ENCODE measurements around the gene LDHAL6B. TPM values are rescaled to one million over a fixed set of nuclear protein-coding genes. Genes with fewer than 3 reads are reported as not detected.

The LDHAL6B gene
- total RNA-seq, 1 donor from 2014 or later: not detected

DNA sequence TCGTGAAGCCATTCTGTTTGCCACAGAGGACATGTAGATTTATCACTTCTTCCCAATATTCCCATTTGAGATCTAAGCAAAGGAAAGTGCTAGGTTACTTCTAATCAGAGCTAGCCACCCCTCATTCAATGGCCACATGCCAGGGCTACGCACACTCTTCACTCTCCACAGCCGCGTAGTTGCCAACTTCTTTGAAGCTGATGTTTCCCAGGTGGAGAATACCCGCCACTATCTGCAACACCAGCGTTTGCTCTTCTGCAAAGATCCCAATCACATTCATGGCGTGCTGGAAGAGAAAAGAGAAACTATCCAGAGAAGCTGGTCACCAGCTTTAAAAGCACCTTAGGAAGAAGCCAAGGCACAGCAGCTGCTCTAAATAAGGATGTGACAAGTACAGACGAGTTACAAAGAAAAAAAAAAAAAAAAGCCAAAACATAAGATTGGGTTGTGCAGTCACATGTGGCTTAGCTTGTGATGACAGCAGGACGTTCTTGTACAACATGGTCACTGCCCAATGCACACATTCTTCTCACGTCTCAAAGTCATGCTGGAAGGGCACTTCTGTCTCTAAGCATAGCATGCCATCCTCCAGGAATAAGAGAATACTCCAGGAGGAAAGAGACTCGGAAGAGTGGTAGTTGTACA is 16.4 kb downstream of the LDHAL6B start:
- peaks cover 29% of the 10 kb centered on the region for H3K36me3 ChIP-seq (ENCODE audit: insufficient read depth, low read length)
- TF ChIP-seq CTCF (IDR thresholded peaks at IDR 0.05; ENCODE audit: insufficient read depth, low read depth, low read length): no peak
- TF ChIP-seq EZH2 (IDR thresholded peaks at IDR 0.05; ENCODE audit: insufficient read depth, low read length): no peak
- Mint-ChIP-seq H3K27ac (ENCODE audit: unreplicated experiment) (peak overlapping the region; percentile 43), H3K4me1 (ENCODE audit: low read depth, unreplicated experiment) (peaks cover 12% of the 10 kb centered on the region), H3K36me3 (ENCODE audit: low read depth, unreplicated experiment) (peaks cover 46% of the 10 kb centered on the region), H3K27me3 (ENCODE audit: low read depth, unreplicated experiment) (no peaks in the 10 kb centered on the region), H3K9me3 (ENCODE audit: unreplicated experiment) (no peaks in the 10 kb centered on the region), H3K4me3 (ENCODE audit: unreplicated experiment) (no peak overlapping the region)
- H3K4me3 ChIP-seq (ENCODE audit: insufficient read depth, low read depth, low read length): no peak overlapping the region
- DNase-seq (ENCODE audit: low read depth): no peak
- peak overlapping the region; percentile 68 for H3K27ac ChIP-seq (ENCODE audit: low read depth, low read length)
- no peak for FAIRE-seq
- no peak overlapping the region for H3K4me2 ChIP-seq (ENCODE audit: low read length)
- H2AFZ ChIP-seq (ENCODE audit: low read depth, low read length): no peak overlapping the region
- H4K20me1 ChIP-seq (ENCODE audit: insufficient read depth, low read length): no peaks in the 10 kb centered on the region
- no peak overlapping the region for H3K9ac ChIP-seq (ENCODE audit: low read length)
- H3K4me1 ChIP-seq (ENCODE audit: insufficient read depth, low read length): peaks cover 14% of the 10 kb centered on the region
- no peaks in the 10 kb centered on the region for H3K79me2 ChIP-seq (ENCODE audit: insufficient read depth, low read length)
- H3K9me3 ChIP-seq (ENCODE audit: insufficient read depth, low read depth, low read length): no peaks in the 10 kb centered on the region
- H3K27me3 ChIP-seq (ENCODE audit: insufficient read depth, low read length): no peaks in the 10 kb centered on the region

- Mint-ChIP-seq H3K27ac (ENCODE audit: unreplicated experiment) (peak overlapping the region; percentile 2), H3K4me1 (ENCODE audit: low read depth, unreplicated experiment) (peaks cover 12% of the 10 kb centered on the region), H3K9me3 (ENCODE audit: unreplicated experiment) (no peaks in the 10 kb centered on the region), H3K4me3 (ENCODE audit: unreplicated experiment) (no peak overlapping the region), H3K36me3 (ENCODE audit: low read depth, unreplicated experiment) (peaks cover 41% of the 10 kb centered on the region), H3K27me3 (ENCODE audit: low read depth, unreplicated experiment) (no peaks in the 10 kb centered on the region)
- Histone ChIP-seq H3K27me3 (ENCODE audit: insufficient read depth, low read length) (no peaks in the 10 kb centered on the region), H3K4me2 (ENCODE audit: low read length) (no peak overlapping the region), H3K4me3 (ENCODE audit: insufficient read depth, low read depth, low read length) (no peak overlapping the region), H3K79me2 (ENCODE audit: insufficient read depth, low read length) (no peaks in the 10 kb centered on the region), H3K4me1 (ENCODE audit: insufficient read depth, low read length) (peaks cover 14% of the 10 kb centered on the region), H3K36me3 (ENCODE audit: insufficient read depth, low read length) (peaks cover 24% of the 10 kb centered on the region), H3K9me3 (ENCODE audit: insufficient read depth, low read depth, low read length) (no peaks in the 10 kb centered on the region), H3K9ac (ENCODE audit: low read length) (no peak overlapping the region), H4K20me1 (ENCODE audit: insufficient read depth, low read length) (no peaks in the 10 kb centered on the region), H2AFZ (ENCODE audit: low read depth, low read length) (no peak overlapping the region), H3K27ac (ENCODE audit: low read depth, low read length) (no peak overlapping the region)
- DNase-seq (ENCODE audit: low read depth) (no peak), FAIRE-seq (no peak)
- TF ChIP-seq CTCF (IDR thresholded peaks at IDR 0.05; ENCODE audit: insufficient read depth, low read depth, low read length) (no peak), EZH2 (IDR thresholded peaks at IDR 0.05; ENCODE audit: insufficient read depth, low read length) (no peak)
These were observed 17.1 kb downstream of the LDHAL6B start for GRCh38 chr15:59223736-59224135.

GRCh38 chr15:59224474-59224873 is 17.8 kb downstream of the LDHAL6B start:
- FAIRE-seq (no peak), DNase-seq (ENCODE audit: low read depth) (no peak)
- H3K27me3 Mint-ChIP-seq (ENCODE audit: low read depth, unreplicated experiment): no peaks in the 10 kb centered on the region
- H2AFZ ChIP-seq (ENCODE audit: low read depth, low read length): no peak overlapping the region
- H3K36me3 ChIP-seq (ENCODE audit: insufficient read depth, low read length): peaks cover 24% of the 10 kb centered on the region
- H3K9me3 Mint-ChIP-seq (ENCODE audit: unreplicated experiment): no peaks in the 10 kb centered on the region
- peaks cover 38% of the 10 kb centered on the region for H3K36me3 Mint-ChIP-seq (ENCODE audit: low read depth, unreplicated experiment)
- TF ChIP-seq CTCF (IDR thresholded peaks at IDR 0.05; ENCODE audit: insufficient read depth, low read depth, low read length): no peak
- no peak for TF ChIP-seq EZH2 (IDR thresholded peaks at IDR 0.05; ENCODE audit: insufficient read depth, low read length)
- H3K9me3 ChIP-seq (ENCODE audit: insufficient read depth, low read depth, low read length): no peaks in the 10 kb centered on the region
- H3K4me1 ChIP-seq (ENCODE audit: insufficient read depth, low read length): peaks cover 14% of the 10 kb centered on the region
- H3K27ac ChIP-seq (ENCODE audit: low read depth, low read length): no peak overlapping the region
- H3K27me3 ChIP-seq (ENCODE audit: insufficient read depth, low read length): no peaks in the 10 kb centered on the region
- H4K20me1 ChIP-seq (ENCODE audit: insufficient read depth, low read length): no peaks in the 10 kb centered on the region
- no peaks in the 10 kb centered on the region for H3K79me2 ChIP-seq (ENCODE audit: insufficient read depth, low read length)
- H3K27ac Mint-ChIP-seq (ENCODE audit: unreplicated experiment): peak overlapping the region; percentile 9
- H3K4me2 ChIP-seq (ENCODE audit: low read length): no peak overlapping the region
- H3K4me1 Mint-ChIP-seq (ENCODE audit: low read depth, unreplicated experiment): peaks cover 12% of the 10 kb centered on the region
- no peak overlapping the region for H3K4me3 Mint-ChIP-seq (ENCODE audit: unreplicated experiment)
- no peak overlapping the region for H3K9ac ChIP-seq (ENCODE audit: low read length)
- H3K4me3 ChIP-seq (ENCODE audit: insufficient read depth, low read depth, low read length): no peak overlapping the region
